ENCODE data around the gene SRGAP1. TPM values are rescaled to one million over a fixed set of nuclear protein-coding genes. Genes with fewer than 3 reads are reported as not detected.

Gene SRGAP1
- total RNA-seq, 6 donors from 2014 or later = 4.7 to 36.7 (median 14.0) TPM

DNA sequence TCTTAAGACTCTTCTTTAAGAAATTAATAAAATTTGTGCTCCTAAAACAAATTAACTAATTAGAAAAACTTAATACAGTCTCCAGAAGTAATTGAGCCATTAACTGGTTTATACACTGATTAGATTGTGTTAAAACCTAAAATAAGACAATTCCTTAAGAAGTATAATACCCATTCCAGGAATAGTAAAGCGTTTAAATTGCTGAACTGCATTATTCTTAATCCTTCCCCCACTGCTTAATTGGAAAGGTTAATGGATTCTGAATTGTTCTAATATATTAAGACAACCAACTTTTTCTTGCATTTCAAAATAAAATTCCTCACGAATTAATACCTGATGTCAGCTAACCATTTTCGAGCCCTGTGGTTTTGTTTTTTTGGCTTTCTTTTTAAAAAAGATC lies 249.2 kb downstream of the SRGAP1 start:
- no peak for ATAC-seq (ENCODE audit: low FRiP score in 2 of 2)
- Histone ChIP-seq H3K4me1 (peaks cover 12 to 24% (median 18%) of the 10 kb centered on the region in 4 donors), H3K27me3 (no peaks in the 10 kb centered on the region), H3K27ac (no peak overlapping the region), H3K36me3 (peaks cover 0 to 8% (median 0%) of the 10 kb centered on the region in 4 donors), H3K9me3 (no peaks in the 10 kb centered on the region), H3K4me3 (no peak overlapping the region)
- WGBS, 2 donors = 91 to 92% methylated on average over 3 of the region's 3 CpGs
- TF ChIP-seq EP300 (IDR thresholded peaks at IDR 0.05) (no peak), POLR2AphosphoS5 (IDR thresholded peaks at IDR 0.05) (no peak), POLR2A (IDR thresholded peaks at IDR 0.05) (no peak)
- TF ChIP-seq, protein P1, sequence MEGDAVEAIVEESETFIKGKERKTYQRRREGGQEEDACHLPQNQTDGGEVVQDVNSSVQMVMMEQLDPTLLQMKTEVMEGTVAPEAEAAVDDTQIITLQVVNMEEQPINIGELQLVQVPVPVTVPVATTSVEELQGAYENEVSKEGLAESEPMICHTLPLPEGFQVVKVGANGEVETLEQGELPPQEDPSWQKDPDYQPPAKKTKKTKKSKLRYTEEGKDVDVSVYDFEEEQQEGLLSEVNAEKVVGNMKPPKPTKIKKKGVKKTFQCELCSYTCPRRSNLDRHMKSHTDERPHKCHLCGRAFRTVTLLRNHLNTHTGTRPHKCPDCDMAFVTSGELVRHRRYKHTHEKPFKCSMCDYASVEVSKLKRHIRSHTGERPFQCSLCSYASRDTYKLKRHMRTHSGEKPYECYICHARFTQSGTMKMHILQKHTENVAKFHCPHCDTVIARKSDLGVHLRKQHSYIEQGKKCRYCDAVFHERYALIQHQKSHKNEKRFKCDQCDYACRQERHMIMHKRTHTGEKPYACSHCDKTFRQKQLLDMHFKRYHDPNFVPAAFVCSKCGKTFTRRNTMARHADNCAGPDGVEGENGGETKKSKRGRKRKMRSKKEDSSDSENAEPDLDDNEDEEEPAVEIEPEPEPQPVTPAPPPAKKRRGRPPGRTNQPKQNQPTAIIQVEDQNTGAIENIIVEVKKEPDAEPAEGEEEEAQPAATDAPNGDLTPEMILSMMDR (IDR thresholded peaks at IDR 0.05) = no peak
- no peak for DNase-seq

DNA sequence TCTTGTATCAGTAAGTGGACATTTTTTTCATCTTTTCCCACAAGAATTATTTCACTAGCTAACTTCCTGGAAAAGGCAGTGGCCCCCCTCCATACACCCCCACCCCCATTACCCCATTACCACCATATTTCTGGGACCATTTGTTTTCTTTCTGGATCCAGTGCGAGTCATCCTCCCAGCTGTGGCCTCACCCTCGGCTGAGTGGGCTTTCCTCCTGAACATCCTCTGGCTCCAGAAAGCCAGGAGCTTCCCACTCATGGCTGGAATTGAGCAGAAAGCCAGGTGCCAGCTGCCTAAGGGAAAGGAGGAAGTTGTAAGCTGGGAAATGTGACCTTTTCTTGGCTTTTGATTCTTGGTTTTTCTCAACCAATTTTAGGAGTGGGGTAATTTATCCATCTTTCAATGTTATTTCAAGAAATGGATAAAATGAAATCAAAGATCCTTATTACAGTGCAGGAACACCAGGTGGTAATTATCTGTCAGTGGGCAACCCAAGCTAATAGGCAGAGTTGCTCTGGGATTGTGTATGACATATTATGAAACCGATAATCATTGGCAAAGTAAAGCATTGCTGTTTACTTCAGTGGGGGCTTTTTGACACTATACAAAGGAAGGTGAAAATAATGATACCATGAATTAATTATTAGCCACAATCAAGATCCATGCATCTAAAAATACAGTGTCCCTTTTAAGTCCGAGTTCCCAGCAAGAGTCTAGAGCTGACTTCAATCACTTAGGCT lies 253.0 kb downstream of the SRGAP1 start:
- no peak for ATAC-seq (ENCODE audit: low FRiP score in 2 of 2)
- no peak overlapping the region for H3K27ac ChIP-seq

DNA sequence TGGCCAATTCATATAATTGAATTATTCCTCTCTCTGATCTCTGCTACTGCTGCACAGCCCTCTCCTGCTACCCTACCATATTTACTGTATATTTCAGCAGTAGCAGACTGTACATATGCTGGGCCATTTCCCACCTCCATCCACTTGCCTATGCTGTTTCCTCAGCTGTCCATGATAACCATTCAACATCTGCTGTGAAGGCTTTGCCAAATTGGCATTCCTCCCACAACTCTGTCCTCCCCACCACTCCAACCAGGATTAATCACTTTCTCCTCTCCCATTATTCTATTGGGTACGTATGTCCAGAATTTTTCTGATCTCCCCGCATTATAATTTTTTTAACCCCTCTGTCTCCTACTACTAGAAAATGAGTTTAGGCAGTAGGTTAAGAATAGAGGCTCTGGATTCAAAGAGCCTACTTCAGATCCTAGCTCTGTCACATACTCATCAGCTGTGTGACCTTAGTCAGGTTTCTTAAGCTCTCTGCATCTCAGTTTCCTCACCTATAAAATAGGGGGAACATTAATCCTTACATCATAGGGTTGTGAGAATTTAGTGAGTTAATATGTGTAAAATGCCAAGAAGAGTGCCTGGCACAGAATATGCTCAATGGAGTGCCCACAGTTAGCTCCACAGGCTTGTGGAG lies 254.3 kb downstream of the SRGAP1 start:
- no peaks in the 10 kb centered on the region for H3K9me3 ChIP-seq
- TF ChIP-seq POLR2A (IDR thresholded peaks at IDR 0.05) = no peak
- TF ChIP-seq, protein P1 (IDR thresholded peaks at IDR 0.05) = no peak
- TF ChIP-seq EP300 (IDR thresholded peaks at IDR 0.05) = no peak
- TF ChIP-seq POLR2AphosphoS5 (IDR thresholded peaks at IDR 0.05) = no peak

More for the DNA sequence above, 253.0 kb downstream of the SRGAP1 start:
- TF ChIP-seq, protein P1 (IDR thresholded peaks at IDR 0.05) = no peak
- no peak for TF ChIP-seq POLR2AphosphoS5 (IDR thresholded peaks at IDR 0.05)
- TF ChIP-seq POLR2A (IDR thresholded peaks at IDR 0.05) = no peak
- TF ChIP-seq EP300 (IDR thresholded peaks at IDR 0.05) = no peak
- no peaks in the 10 kb centered on the region for H3K27me3 ChIP-seq
- peaks cover 0 to 8% (median 0%) of the 10 kb centered on the region in 4 donors for H3K36me3 ChIP-seq
- H3K9me3 ChIP-seq = no peaks in the 10 kb centered on the region
- WGBS, 2 donors = 74 to 77% methylated on average over 4 of the region's 4 CpGs
- no peaks in the 10 kb centered on the region for H3K4me1 ChIP-seq
- no peak for DNase-seq
- H3K4me3 ChIP-seq = no peak overlapping the region

DNA sequence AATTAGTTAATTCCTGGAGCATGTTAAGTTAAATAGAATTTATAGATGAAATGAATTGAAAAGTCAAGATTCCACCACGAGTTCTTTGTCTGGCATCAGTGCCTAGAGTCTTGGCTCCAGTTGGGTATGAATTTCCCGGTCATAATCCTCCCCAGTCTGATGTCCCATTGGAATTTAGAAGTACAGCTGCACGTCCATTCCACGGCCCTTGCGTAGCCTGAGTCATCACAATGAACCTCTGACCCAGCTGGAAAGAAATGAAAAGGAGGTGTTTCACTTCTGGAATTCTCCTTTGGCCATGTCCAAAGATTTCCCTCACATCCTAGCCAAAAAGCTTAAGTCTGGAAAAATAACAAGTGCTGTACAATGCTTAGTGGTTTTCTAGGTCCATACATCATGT lies 254.9 kb downstream of the SRGAP1 start:
- DNase-seq (no peak), ATAC-seq (ENCODE audit: low FRiP score in 2 of 2) (peak in 1 of 2 donors; percentile 91)
- H3K4me1 ChIP-seq = no peaks in the 10 kb centered on the region
- H3K36me3 ChIP-seq = peaks cover 0 to 8% (median 0%) of the 10 kb centered on the region in 4 donors
- 80 to 82% methylated on average over 5 of the region's 5 CpGs for WGBS, 2 donors
- no peak overlapping the region for H3K27ac ChIP-seq
- no peaks in the 10 kb centered on the region for H3K27me3 ChIP-seq
- TF ChIP-seq POLR2AphosphoS5 (IDR thresholded peaks at IDR 0.05) (no peak), POLR2A (IDR thresholded peaks at IDR 0.05) (no peak), EP300 (IDR thresholded peaks at IDR 0.05) (no peak)
- TF ChIP-seq, protein P1 (IDR thresholded peaks at IDR 0.05) = no peak
- H3K4me3 ChIP-seq = no peak overlapping the region
- H3K9me3 ChIP-seq = no peaks in the 10 kb centered on the region

More for the DNA sequence above, 254.3 kb downstream of the SRGAP1 start:
- WGBS, 2 donors = 69 to 90% methylated on average over 2 of the region's 2 CpGs
- H3K4me3 ChIP-seq = no peak overlapping the region
- peaks cover 0 to 8% (median 0%) of the 10 kb centered on the region in 4 donors for H3K36me3 ChIP-seq
- no peaks in the 10 kb centered on the region for H3K27me3 ChIP-seq
- H3K27ac ChIP-seq = no peak overlapping the region
- no peak for DNase-seq
- peak in 1 of 2 donors; percentile 83 for ATAC-seq (ENCODE audit: low FRiP score in 2 of 2)
- H3K4me1 ChIP-seq = no peaks in the 10 kb centered on the region

Measured in upper lobe of left lung (tissue), 6 donors.